Hematopoietic multipotent progenitor cell treated with erythropoietin and hydrocortisone succinate and interleukin-3 and kit ligand, for 17 days (in vitro differentiated cells): Measurements from ENCODE around the gene PDXDC1.
"Not testable (repeated sequence)": the region's sequence is repeated elsewhere in the genome, so short reads cannot be mapped to it uniquely, and the experiment has no call there.

Experiments
- DNase-seq: peaks from one replicate; pipeline ENCODE4 v3.0.0-alpha.2; 2015; ENCODE audit warnings: low spot score

Gene PDXDC1

GRCh38 chr16:15012941-15013340, 38.1 kb downstream of the PDXDC1 start:
- DNase-seq, result not testable (repeated sequence)

- not testable (repeated sequence) for DNase-seq
Observed at GRCh38 chr16:15015671-15016070, 40.8 kb downstream of the PDXDC1 start.

GRCh38 chr16:15016354-15016753, 41.5 kb downstream of the PDXDC1 start:
- DNase-seq, result not testable (repeated sequence)

GRCh38 chr16:15016951-15017580, 42.2 kb downstream of the PDXDC1 start:
- DNase-seq, result peak; percentile 55

GRCh38 chr16:15021429-15021828, 46.6 kb downstream of the PDXDC1 start:
- not testable (repeated sequence) for DNase-seq

GRCh38 chr16:15022194-15022593, 47.4 kb downstream of the PDXDC1 start:
- peak; percentile 72 for DNase-seq

GRCh38 chr16:15023381-15024077, 48.7 kb downstream of the PDXDC1 start:
- DNase-seq, result not testable (repeated sequence)

GRCh38 chr16:15024858-15025199, 50.0 kb downstream of the PDXDC1 start:
- DNase-seq, result not testable (repeated sequence)

GRCh38 chr16:15025234-15025951, 50.6 kb downstream of the PDXDC1 start:
- DNase-seq, result not testable (repeated sequence)

- not testable (repeated sequence) for DNase-seq
Observed at GRCh38 chr16:15027051-15027450, 52.2 kb downstream of the PDXDC1 start.

GRCh38 chr16:15027503-15028344, 52.9 kb downstream of the PDXDC1 start:
- DNase-seq, result not testable (repeated sequence)

- not testable (repeated sequence) for DNase-seq
Observed at GRCh38 chr16:15028345-15028715, 53.5 kb downstream of the PDXDC1 start.

GRCh38 chr16:15028801-15029698, 54.2 kb downstream of the PDXDC1 start:
- DNase-seq, result not testable (repeated sequence)

GRCh38 chr16:15029749-15030148, 54.9 kb downstream of the PDXDC1 start:
- not testable (repeated sequence) for DNase-seq

- DNase-seq, result no peak
Observed at GRCh38 chr16:15031179-15031578, 56.4 kb downstream of the PDXDC1 start.

- DNase-seq, result no peak
Observed at GRCh38 chr16:15031586-15031985, 56.8 kb downstream of the PDXDC1 start.

- DNase-seq, result no peak
Observed at GRCh38 chr16:15032547-15033308, 57.9 kb downstream of the PDXDC1 start.

GRCh38 chr16:15033309-15033707, 58.5 kb downstream of the PDXDC1 start:
- no peak for DNase-seq

GRCh38 chr16:15034266-15035162, 59.7 kb downstream of the PDXDC1 start:
- DNase-seq, result no peak
